Measurements from ENCODE around the gene TMEM120A.
A peak's percentile ranks its signal among the peaks of the same experiment; 100 is the strongest.
"Not testable (repeated sequence)": the region's sequence is repeated elsewhere in the genome, so short reads cannot be mapped to it uniquely, and the experiment has no call there.

Gene TMEM120A

DNA sequence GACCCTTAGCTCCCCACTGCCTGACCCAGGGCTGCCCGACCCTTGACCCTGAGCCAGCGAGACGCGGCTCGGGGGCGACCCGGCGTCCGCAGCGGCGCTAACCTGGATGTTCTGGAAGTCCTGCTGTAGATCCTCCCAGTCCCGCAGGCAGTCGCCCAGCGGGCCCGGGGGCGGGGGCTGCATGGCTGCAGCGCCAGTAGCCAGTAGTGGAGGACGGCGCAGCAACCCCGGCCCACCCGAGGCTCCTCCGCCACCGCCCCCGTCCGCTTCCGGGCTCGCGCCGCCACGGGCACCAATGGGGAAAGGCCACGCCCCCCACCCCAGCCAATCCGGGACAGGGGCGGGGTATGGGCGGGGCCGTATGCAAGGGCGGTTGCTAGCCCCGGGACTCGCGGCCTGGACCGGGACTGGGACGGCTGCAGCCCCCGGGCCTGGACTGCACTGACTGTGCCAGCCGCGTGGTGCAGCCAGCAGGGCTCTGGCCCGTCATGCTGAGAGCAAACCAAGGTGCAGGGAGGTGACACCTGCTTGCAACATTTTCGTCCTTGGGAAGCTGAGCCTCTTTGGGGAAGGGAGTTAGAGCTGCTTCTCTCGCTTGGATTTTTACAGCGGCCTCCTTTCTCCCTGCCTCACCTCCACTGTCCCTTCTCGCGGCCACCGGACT, at the start of gene TMEM120A:
Gene TMEM120A (minus strand): TSS at position 208 of the 664 bp plus-strand sequence. CDS start 25 bp downstream, at position 183.
- DNase-seq: peak; percentile 93

GRCh38 chr7:76040126-76040525, 45.7 kb upstream of the TMEM120A start:
- no peak for DNase-seq

GRCh38 chr7:76037310-76037709, 42.9 kb upstream of the TMEM120A start:
- no peak for DNase-seq

- no peak for DNase-seq
Measured at GRCh38 chr7:76031964-76032363, 37.6 kb upstream of the TMEM120A start.

DNA sequence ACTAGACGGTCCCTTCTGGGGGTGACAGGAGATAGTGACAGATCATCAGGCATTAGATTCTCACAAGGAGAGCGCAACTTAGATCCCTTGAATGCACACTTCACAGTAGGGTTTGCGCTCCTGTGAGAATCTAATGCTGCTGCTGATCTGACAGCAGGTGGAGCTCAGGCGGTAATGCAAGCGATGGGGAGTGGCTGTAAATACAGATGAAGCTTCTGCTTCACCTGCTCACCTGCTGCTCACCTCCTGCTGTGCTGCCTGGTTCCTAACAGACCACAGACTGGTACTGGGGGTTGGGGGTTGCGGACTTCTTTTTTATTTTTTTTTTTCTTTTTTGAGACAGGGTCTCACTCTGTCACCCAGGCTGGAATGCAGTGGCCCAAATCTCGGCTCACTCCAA, 35.3 kb upstream of the TMEM120A start:
- DNase-seq: not testable (repeated sequence)

- no peak for DNase-seq
Measured at GRCh38 chr7:76023002-76023401, 28.6 kb upstream of the TMEM120A start.

DNA sequence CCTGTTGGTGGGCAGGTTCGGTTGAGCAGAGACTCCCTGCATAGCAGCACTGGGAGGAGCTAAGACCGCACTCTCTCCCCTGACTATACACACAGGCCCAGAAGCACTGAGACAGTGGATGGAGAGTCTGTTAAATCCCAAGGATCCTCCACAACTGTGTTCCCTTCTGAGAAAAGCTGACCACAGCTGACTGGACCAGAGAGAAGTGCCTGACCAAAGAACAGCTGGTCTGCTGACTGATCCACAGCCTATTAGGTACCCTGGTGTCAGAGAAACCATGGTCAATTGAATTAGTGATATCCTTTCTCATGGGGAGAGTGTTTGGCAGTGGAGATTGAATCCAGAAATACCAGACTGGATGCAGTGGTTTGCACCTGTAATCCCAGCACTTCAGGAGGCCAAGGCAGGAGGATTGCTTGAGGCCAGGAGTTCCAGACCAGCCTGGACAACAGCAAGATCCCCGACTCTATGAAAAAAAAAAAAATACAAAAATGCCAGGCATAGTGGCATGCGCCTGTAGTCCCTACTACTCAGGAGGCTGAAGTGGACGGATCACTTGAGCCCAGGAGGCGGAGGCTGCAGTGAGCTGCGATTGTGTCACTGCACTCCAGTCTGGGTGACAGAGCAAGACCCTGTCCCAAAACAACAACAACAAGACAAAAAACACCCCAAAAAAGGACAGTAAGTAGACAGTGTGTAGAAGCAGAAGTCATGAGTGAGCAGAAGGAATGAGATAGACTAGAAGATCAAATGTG, 27.8 kb upstream of the TMEM120A start:
- no peak for DNase-seq

- DNase-seq: peak; percentile 71
Measured at GRCh38 chr7:76020031-76020714, 25.8 kb upstream of the TMEM120A start.

GRCh38 chr7:76018520-76018919, 24.1 kb upstream of the TMEM120A start:
- not testable (repeated sequence) for DNase-seq

- DNase-seq: no peak
Measured at GRCh38 chr7:76016191-76016947, 22.0 kb upstream of the TMEM120A start.

DNA sequence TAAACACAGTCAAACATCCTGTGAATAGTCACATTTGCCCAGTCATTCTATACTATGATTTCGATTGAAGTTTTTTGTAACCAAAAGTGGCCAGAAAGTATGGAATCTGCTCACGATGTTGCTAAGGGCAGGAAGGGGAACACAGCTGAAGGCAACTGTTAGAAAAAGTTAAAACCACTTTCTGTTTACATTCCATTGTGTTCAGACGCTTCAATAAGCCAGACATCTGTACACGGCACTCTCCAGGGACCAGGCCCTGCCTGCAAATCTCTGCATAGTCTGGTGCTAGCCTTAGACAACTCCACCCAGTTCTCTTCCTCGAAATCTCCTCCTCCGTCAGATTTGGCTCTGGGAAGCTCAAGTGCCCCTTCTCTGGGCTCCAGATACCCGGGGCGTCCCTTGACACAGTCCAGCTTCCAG, 17.1 kb upstream of the TMEM120A start:
- no peak for DNase-seq

DNA sequence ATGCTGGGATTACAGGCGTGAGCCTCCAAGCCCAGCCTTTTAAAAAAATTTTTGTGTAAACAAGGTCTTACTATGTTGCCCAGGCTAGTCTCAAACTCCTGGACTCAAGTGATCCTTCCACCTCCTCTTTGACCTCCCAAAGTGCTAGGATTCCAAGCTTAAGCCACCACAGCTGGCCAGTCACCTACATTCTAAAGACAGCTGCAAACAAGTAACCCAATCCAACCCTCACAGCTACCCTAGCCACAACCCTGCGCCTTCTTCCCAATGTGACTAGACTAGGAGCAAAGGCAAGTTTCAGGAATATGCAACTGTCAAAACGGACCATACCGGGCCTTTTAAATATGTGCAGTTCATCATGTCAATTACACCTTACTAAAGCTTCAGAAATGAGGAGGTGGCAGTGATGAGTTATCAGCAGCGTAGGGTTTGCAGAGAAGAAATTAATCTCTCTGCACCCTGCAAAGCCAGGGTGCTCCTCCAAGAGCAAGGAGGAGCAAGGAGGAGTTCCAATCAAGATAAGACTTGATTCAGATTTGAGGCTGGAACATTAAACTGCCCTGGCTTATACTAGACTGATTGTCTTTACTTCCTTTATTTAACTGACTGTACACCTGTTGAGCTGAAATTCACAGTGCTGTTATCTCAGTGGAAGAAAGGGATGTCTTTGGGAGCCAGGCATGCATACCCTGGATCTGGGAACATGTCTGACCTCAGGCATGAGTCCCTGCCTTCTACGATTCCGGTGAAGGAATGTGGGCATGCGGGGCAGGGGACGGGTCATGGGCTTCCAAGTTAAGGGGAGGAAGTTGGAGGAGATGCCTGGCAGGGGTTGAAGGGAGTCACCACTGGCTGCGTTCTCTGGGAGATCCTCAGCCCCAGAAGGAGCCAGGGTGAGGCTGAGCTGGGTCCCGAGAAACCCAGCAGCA, 15.5 kb upstream of the TMEM120A start:
- DNase-seq: no peak

GRCh38 chr7:76008156-76008687, 13.8 kb upstream of the TMEM120A start:
- peak; percentile 19 for DNase-seq

DNA sequence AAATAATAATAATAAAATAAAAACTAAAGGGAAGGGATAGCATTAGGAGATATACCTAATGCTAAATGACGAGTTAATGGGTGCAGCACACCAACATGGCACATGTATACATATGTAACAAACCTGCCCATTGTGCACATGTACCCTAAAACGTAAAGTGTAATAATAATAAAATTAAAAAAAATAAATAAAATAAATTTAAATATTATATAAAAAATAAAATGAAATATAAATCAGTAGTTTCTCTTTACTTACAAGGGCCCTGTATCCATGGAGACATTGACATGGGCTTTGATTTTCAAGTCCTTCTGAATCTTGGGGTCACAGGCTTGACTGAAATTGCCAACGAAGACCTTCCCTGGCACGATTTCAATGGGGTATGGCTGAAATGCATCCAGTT, 10.6 kb upstream of the TMEM120A start:
- not testable (repeated sequence) for DNase-seq

GRCh38 chr7:76003351-76003750, 9.0 kb upstream of the TMEM120A start:
- no peak for DNase-seq

DNA sequence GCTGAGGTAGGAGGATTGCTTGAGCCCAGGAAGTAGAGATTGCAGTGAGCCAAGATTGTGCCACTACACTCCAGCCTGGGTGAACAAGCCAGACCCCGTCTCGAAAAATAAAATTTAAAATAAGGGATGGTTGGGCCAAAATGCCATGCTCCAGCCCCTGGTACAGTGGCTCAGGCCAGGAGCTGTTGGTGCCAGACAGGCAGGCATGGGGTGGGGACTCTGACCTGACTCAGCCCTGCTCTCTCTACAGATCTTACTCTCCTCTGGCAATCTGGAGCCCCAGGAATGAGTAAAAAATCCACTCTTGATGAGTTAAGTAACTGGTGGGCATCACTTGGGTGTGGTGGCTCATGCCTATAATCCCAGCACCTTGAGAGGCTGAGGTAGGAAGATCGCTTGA, 8.4 kb upstream of the TMEM120A start:
- no peak for DNase-seq

DNA sequence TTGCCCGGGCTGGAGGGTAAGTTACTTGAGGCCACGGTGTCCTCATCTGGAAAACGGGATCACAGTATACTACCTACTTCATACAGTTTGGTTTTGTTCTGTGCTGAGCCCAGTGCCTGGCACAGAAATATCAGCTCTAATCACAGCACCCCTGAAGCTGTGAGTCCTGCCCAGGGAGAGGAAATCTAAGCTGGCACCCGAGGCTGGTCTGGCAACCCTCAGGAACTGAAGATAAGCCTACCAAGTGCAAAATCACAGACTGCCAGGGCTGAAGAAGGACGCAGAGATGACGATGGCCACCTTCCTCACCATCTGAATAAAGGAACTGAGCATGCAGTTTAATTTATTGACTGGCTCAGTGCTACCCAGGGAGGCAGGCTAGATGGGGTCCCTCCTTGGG, 7.7 kb upstream of the TMEM120A start:
- DNase-seq: no peak

DNA sequence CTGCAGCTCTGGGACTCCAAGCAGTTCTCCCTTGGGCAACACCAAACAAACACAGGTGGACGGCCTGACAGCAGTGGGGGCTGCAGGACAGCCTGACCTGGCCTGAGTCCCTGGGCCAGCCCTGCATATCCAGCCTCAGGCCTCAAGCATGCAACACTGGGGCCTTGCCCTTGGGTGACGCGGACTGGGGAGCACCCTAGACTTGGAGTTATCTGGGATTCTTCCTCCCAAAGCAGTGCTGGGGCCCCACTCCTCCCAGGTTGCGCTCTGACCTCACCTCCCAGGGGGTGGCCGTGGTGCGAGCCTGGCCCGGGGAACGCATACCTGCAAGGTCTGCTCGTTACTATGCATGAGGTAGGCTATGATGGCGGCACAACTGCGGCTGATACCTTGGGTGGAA, 6.2 kb upstream of the TMEM120A start:
- no peak for DNase-seq

- no peak for DNase-seq
Measured at GRCh38 chr7:75998038-75998437, 3.6 kb upstream of the TMEM120A start.

GRCh38 chr7:75996476-75996875, 2.1 kb upstream of the TMEM120A start:
- DNase-seq: no peak

GRCh38 chr7:75995996-75996395, 1.6 kb upstream of the TMEM120A start:
- no peak for DNase-seq

DNA sequence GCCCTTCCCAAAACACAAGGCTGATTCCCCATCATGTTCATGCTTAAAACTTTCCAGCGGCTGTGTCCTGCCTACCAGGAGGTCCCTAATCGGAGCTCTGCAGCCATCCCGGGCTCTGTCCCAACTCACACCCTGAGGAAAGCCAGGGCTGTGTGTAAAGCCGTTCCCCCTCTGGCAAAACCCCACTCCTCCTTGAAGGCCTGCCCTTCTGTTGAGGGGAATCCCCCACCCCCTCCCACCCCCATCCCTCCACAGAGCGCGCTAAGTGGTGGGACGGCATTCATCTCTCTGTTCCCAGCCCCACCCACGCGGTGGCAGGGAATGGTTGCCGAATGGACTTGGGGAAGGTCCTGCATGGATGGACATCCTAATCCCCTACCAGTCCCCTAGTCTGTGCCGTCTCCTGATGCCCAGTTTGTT, 667 bp upstream of the TMEM120A start:
- DNase-seq: no peak

Measured in CD4-positive, alpha-beta T cell treated with Interleukin-12 subunit alpha and Interleukin-12 subunit beta, for 1 hour (primary cell).